Measurements from ENCODE around the gene SLC6A1. TPM values are rescaled to one million over a fixed set of nuclear protein-coding genes. Genes with fewer than 3 reads are reported as not detected.

Gene SLC6A1
- polyA plus RNA-seq, 2 donors: 6.9 to 12.7 TPM

- H3K27ac ChIP-seq (ENCODE audit: low read depth in 2 of 2, low read length in 1 of 2): no peak overlapping the region
- no peaks in the 10 kb centered on the region for H3K9me3 ChIP-seq (ENCODE audit: control insufficient read depth in 2 of 2, insufficient read depth in 1 of 2, low read depth in 1 of 2, low read length in 1 of 2)
- no peaks in the 10 kb centered on the region for H3K27me3 ChIP-seq (ENCODE audit: control insufficient read depth in 1 of 2, insufficient read depth in 2 of 2, low read length in 2 of 2)
- WGBS, 2 donors: 37 to 50% methylated on average over 4 of the region's 4 CpGs
- H3K36me3 ChIP-seq (ENCODE audit: control insufficient read depth in 2 of 2, insufficient read depth in 2 of 2, low read length in 1 of 2): no peaks in the 10 kb centered on the region
- no peaks in the 10 kb centered on the region for H3K4me1 ChIP-seq (ENCODE audit: control insufficient read depth in 2 of 2, insufficient read depth in 2 of 2, low read length in 1 of 2)
- H3K4me3 ChIP-seq (ENCODE audit: low read depth in 1 of 2, low read length in 2 of 2): no peak overlapping the region
Measured at GRCh38 chr3:10968401-10968800, 24.1 kb upstream of the SLC6A1 start.

- Histone ChIP-seq H3K4me1 (ENCODE audit: control insufficient read depth in 2 of 2, insufficient read depth in 2 of 2, low read length in 1 of 2) (no peaks in the 10 kb centered on the region), H3K9me3 (ENCODE audit: control insufficient read depth in 2 of 2, insufficient read depth in 1 of 2, low read depth in 1 of 2, low read length in 1 of 2) (no peaks in the 10 kb centered on the region), H3K36me3 (ENCODE audit: control insufficient read depth in 2 of 2, insufficient read depth in 2 of 2, low read length in 1 of 2) (no peaks in the 10 kb centered on the region), H3K27me3 (ENCODE audit: control insufficient read depth in 1 of 2, insufficient read depth in 2 of 2, low read length in 2 of 2) (no peaks in the 10 kb centered on the region), H3K4me3 (ENCODE audit: low read depth in 1 of 2, low read length in 2 of 2) (no peak overlapping the region), H3K27ac (ENCODE audit: low read depth in 2 of 2, low read length in 1 of 2) (no peak overlapping the region)
- WGBS, 2 donors: 70 to 71% methylated on average over 5 of the region's 5 CpGs
Measured at GRCh38 chr3:10970306-10970960, 22.1 kb upstream of the SLC6A1 start.

GRCh38 chr3:10972072-10972782, 20.3 kb upstream of the SLC6A1 start:
- Histone ChIP-seq H3K27ac (ENCODE audit: low read depth in 2 of 2, low read length in 1 of 2) (no peak overlapping the region), H3K4me1 (ENCODE audit: control insufficient read depth in 2 of 2, insufficient read depth in 2 of 2, low read length in 1 of 2) (no peaks in the 10 kb centered on the region), H3K27me3 (ENCODE audit: control insufficient read depth in 1 of 2, insufficient read depth in 2 of 2, low read length in 2 of 2) (no peaks in the 10 kb centered on the region), H3K4me3 (ENCODE audit: low read depth in 1 of 2, low read length in 2 of 2) (no peak overlapping the region), H3K9me3 (ENCODE audit: control insufficient read depth in 2 of 2, insufficient read depth in 1 of 2, low read depth in 1 of 2, low read length in 1 of 2) (peaks cover 0 to 4% of the 10 kb centered on the region in 2 donors), H3K36me3 (ENCODE audit: control insufficient read depth in 2 of 2, insufficient read depth in 2 of 2, low read length in 1 of 2) (no peaks in the 10 kb centered on the region)
- 50% methylated on average over 10 of the region's 10 CpGs for WGBS, 2 donors

DNA sequence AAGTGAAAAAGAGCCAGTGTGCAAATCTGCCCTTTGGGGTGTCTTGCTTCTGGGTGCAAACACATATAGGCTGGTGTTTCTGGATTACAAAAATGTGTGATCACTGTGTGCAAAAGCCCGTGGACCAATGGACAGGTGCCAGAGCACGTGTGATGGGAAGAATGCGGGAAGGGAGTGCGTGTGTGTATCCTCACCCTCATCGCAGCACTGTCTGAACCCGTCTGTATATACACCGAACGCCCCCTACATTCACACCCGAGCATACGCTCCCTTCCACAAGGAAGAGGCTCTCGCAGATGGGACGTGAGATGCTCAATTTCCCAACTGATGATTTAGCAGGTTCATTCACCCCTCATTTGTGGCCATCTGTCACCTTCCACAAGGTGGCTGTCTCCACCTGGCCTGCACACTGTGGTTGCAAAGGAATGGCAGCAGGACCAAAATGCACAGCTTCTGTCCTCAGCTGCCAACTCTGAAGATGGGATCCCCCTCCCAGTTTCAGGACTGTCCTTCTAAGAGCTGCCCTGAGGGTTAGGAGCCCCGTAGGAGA, 19.4 kb upstream of the SLC6A1 start:
- no peaks in the 10 kb centered on the region for H3K36me3 ChIP-seq (ENCODE audit: control insufficient read depth in 2 of 2, insufficient read depth in 2 of 2, low read length in 1 of 2)
- peaks cover 0 to 4% of the 10 kb centered on the region in 2 donors for H3K9me3 ChIP-seq (ENCODE audit: control insufficient read depth in 2 of 2, insufficient read depth in 1 of 2, low read depth in 1 of 2, low read length in 1 of 2)
- H3K4me1 ChIP-seq (ENCODE audit: control insufficient read depth in 2 of 2, insufficient read depth in 2 of 2, low read length in 1 of 2): no peaks in the 10 kb centered on the region
- H3K27ac ChIP-seq (ENCODE audit: low read depth in 2 of 2, low read length in 1 of 2): no peak overlapping the region
- no peaks in the 10 kb centered on the region for H3K27me3 ChIP-seq (ENCODE audit: control insufficient read depth in 1 of 2, insufficient read depth in 2 of 2, low read length in 2 of 2)
- WGBS, 2 donors: 72 to 74% methylated on average over 11 to 13 of the region's 13 CpGs
- H3K4me3 ChIP-seq (ENCODE audit: low read depth in 1 of 2, low read length in 2 of 2): no peak overlapping the region

DNA sequence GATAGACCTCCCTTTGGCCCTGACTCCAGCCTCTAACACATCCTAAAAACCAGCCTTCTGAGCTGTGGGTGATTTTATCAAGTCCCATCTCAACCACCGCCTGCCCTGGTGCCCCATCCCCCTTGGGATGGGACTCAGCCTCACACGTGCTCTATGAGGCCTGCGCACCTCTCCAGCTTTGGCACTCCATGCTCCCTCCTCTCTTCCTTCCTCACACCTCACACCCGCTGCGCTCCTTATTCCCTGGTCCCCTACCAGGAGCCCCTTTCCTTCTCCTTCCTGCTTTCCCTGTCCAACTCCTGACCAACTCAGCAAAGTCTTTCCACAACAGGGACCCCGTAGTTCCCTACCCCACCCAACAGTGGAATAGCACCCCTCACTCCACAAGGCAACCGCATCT, 18.4 kb upstream of the SLC6A1 start:
- no peaks in the 10 kb centered on the region for H3K4me1 ChIP-seq (ENCODE audit: control insufficient read depth in 2 of 2, insufficient read depth in 2 of 2, low read length in 1 of 2)
- 74 to 88% methylated on average over 7 of the region's 7 CpGs for WGBS, 2 donors

DNA sequence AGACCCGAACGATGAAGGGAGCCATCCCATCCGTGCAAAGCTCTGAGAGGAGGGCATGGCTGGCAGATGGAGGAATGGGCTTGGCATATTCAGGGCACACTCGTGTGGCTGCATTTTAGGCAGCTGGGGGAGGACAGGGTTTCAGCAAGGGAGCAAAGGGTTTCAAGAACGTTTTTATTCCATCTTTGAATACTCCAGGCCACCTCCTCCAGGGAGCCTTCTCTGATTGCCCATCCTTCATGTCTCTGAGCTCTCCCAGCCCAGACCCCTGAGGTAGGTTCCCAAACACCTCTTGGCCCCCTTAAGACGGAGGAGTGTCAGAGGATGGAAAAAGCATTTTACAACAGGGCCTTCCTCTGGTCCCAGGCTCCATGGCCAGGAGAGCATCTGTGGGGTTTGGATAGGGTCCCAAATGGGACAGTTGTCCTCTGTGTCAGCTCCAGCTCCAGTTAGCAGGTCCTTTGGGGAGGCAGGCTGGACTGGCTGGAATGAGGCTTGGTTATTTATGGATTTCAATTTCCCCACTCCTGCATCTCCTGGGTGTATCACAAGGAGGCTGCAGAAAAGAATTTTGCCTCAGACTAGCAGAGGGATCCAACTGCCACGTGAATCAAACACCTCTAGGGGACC, 17.7 kb upstream of the SLC6A1 start:
- H3K27me3 ChIP-seq (ENCODE audit: control insufficient read depth in 1 of 2, insufficient read depth in 2 of 2, low read length in 2 of 2): no peaks in the 10 kb centered on the region
- no peaks in the 10 kb centered on the region for H3K36me3 ChIP-seq (ENCODE audit: control insufficient read depth in 2 of 2, insufficient read depth in 2 of 2, low read length in 1 of 2)
- WGBS, 2 donors: 69 to 73% methylated on average over 7 of the region's 7 CpGs
- peaks cover 0 to 4% of the 10 kb centered on the region in 2 donors for H3K9me3 ChIP-seq (ENCODE audit: control insufficient read depth in 2 of 2, insufficient read depth in 1 of 2, low read depth in 1 of 2, low read length in 1 of 2)
- H3K4me1 ChIP-seq (ENCODE audit: control insufficient read depth in 2 of 2, insufficient read depth in 2 of 2, low read length in 1 of 2): no peaks in the 10 kb centered on the region
- H3K4me3 ChIP-seq (ENCODE audit: low read depth in 1 of 2, low read length in 2 of 2): no peak overlapping the region
- no peak overlapping the region for H3K27ac ChIP-seq (ENCODE audit: low read depth in 2 of 2, low read length in 1 of 2)

More for the DNA sequence above, 18.4 kb upstream of the SLC6A1 start:
- Histone ChIP-seq H3K9me3 (ENCODE audit: control insufficient read depth in 2 of 2, insufficient read depth in 1 of 2, low read depth in 1 of 2, low read length in 1 of 2) (peaks cover 0 to 4% of the 10 kb centered on the region in 2 donors), H3K27me3 (ENCODE audit: control insufficient read depth in 1 of 2, insufficient read depth in 2 of 2, low read length in 2 of 2) (no peaks in the 10 kb centered on the region), H3K36me3 (ENCODE audit: control insufficient read depth in 2 of 2, insufficient read depth in 2 of 2, low read length in 1 of 2) (no peaks in the 10 kb centered on the region), H3K4me3 (ENCODE audit: low read depth in 1 of 2, low read length in 2 of 2) (no peak overlapping the region), H3K27ac (ENCODE audit: low read depth in 2 of 2, low read length in 1 of 2) (no peak overlapping the region)

GRCh38 chr3:10975695-10976234, 16.8 kb upstream of the SLC6A1 start:
- H3K27me3 ChIP-seq (ENCODE audit: control insufficient read depth in 1 of 2, insufficient read depth in 2 of 2, low read length in 2 of 2): no peaks in the 10 kb centered on the region
- peaks cover 0 to 4% of the 10 kb centered on the region in 2 donors for H3K9me3 ChIP-seq (ENCODE audit: control insufficient read depth in 2 of 2, insufficient read depth in 1 of 2, low read depth in 1 of 2, low read length in 1 of 2)
- H3K4me1 ChIP-seq (ENCODE audit: control insufficient read depth in 2 of 2, insufficient read depth in 2 of 2, low read length in 1 of 2): no peaks in the 10 kb centered on the region
- H3K4me3 ChIP-seq (ENCODE audit: low read depth in 1 of 2, low read length in 2 of 2): no peak overlapping the region
- 80 to 87% methylated on average over 1 of the region's 1 CpG for WGBS, 2 donors
- no peak overlapping the region for H3K27ac ChIP-seq (ENCODE audit: low read depth in 2 of 2, low read length in 1 of 2)
- no peaks in the 10 kb centered on the region for H3K36me3 ChIP-seq (ENCODE audit: control insufficient read depth in 2 of 2, insufficient read depth in 2 of 2, low read length in 1 of 2)

DNA sequence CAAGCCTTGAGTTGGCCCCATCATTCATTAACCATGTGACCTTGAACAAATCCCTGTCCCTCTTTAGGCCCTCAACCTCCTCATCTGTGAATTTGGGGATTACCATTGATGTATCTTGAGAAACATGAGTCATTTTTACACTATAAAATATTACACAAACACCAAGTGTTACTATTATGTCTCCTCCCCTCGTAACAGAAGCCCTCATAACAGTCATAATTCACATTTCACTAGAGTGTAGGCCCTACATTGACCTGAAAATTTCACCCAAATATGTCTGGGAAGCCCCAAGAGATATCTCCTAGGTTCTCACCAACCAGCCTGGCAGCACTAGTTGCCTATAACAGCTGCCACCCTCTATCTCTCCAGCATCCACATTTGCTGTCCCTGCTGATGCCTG, 15.8 kb upstream of the SLC6A1 start:
- 83 to 94% methylated on average over 1 of the region's 1 CpG for WGBS, 2 donors

GRCh38 chr3:10977892-10978510, 14.5 kb upstream of the SLC6A1 start:
- peaks cover 0 to 4% of the 10 kb centered on the region in 2 donors for H3K9me3 ChIP-seq (ENCODE audit: control insufficient read depth in 2 of 2, insufficient read depth in 1 of 2, low read depth in 1 of 2, low read length in 1 of 2)
- no peak overlapping the region for H3K27ac ChIP-seq (ENCODE audit: low read depth in 2 of 2, low read length in 1 of 2)
- WGBS, 2 donors: 57 to 58% methylated on average over 10 of the region's 10 CpGs
- H3K4me1 ChIP-seq (ENCODE audit: control insufficient read depth in 2 of 2, insufficient read depth in 2 of 2, low read length in 1 of 2): peaks cover 0 to 2% of the 10 kb centered on the region in 2 donors
- H3K36me3 ChIP-seq (ENCODE audit: control insufficient read depth in 2 of 2, insufficient read depth in 2 of 2, low read length in 1 of 2): no peaks in the 10 kb centered on the region
- no peaks in the 10 kb centered on the region for H3K27me3 ChIP-seq (ENCODE audit: control insufficient read depth in 1 of 2, insufficient read depth in 2 of 2, low read length in 2 of 2)
- no peak overlapping the region for H3K4me3 ChIP-seq (ENCODE audit: low read depth in 1 of 2, low read length in 2 of 2)

More for the DNA sequence above, 15.8 kb upstream of the SLC6A1 start:
- Histone ChIP-seq H3K27ac (ENCODE audit: low read depth in 2 of 2, low read length in 1 of 2) (no peak overlapping the region), H3K4me3 (ENCODE audit: low read depth in 1 of 2, low read length in 2 of 2) (no peak overlapping the region), H3K27me3 (ENCODE audit: control insufficient read depth in 1 of 2, insufficient read depth in 2 of 2, low read length in 2 of 2) (no peaks in the 10 kb centered on the region), H3K4me1 (ENCODE audit: control insufficient read depth in 2 of 2, insufficient read depth in 2 of 2, low read length in 1 of 2) (no peaks in the 10 kb centered on the region), H3K9me3 (ENCODE audit: control insufficient read depth in 2 of 2, insufficient read depth in 1 of 2, low read depth in 1 of 2, low read length in 1 of 2) (peaks cover 0 to 4% of the 10 kb centered on the region in 2 donors), H3K36me3 (ENCODE audit: control insufficient read depth in 2 of 2, insufficient read depth in 2 of 2, low read length in 1 of 2) (no peaks in the 10 kb centered on the region)
